ENCODE results near the gene SUSD1.

DNA sequence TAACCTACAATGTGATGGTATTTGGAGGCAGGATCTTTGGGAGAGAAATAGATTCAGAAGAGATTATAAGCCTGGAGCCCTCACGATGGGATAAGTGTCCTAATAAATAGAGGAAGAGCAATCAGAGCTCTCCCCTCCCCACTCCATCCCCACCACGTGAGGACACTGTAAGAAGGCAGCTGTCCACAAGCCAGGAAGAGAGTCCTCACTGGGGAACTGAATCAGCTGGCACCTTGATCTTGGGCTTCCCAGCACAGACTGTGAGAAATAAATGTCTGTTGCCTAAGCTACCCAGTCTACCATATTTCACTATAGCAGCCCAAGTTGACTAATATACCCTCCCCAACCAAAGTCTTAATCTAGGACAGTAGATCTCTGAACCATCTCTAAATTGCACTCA, 118.1 kb downstream of the SUSD1 start:
- TF ChIP-seq, protein P1, sequence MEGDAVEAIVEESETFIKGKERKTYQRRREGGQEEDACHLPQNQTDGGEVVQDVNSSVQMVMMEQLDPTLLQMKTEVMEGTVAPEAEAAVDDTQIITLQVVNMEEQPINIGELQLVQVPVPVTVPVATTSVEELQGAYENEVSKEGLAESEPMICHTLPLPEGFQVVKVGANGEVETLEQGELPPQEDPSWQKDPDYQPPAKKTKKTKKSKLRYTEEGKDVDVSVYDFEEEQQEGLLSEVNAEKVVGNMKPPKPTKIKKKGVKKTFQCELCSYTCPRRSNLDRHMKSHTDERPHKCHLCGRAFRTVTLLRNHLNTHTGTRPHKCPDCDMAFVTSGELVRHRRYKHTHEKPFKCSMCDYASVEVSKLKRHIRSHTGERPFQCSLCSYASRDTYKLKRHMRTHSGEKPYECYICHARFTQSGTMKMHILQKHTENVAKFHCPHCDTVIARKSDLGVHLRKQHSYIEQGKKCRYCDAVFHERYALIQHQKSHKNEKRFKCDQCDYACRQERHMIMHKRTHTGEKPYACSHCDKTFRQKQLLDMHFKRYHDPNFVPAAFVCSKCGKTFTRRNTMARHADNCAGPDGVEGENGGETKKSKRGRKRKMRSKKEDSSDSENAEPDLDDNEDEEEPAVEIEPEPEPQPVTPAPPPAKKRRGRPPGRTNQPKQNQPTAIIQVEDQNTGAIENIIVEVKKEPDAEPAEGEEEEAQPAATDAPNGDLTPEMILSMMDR (IDR thresholded peaks at IDR 0.05; ENCODE audit: borderline replicate concordance, extremely low read depth, low read length, poor library complexity, severe bottlenecking) = no peak
- TF ChIP-seq EZH2 (IDR thresholded peaks at IDR 0.05; ENCODE audit: borderline replicate concordance, low read depth, low read length, severe bottlenecking) = no peak

All from DND-41 (cell line).